GM23248 (cell line): Measurements from ENCODE around the gene SYNGR1.

Experiments
- EZH2 ChIP-seq: fragments of 200-600 bp; sonication (generic); IDR thresholded peaks from 2 replicates; pipeline ENCODE4 v1.6.1; 2018; ENCODE audit warnings: antibody characterized with exemption, mild to moderate bottlenecking; ENCODE audit not compliant: insufficient read depth, poor library complexity, severe bottlenecking
- EZH2phosphoT487 ChIP-seq: fragments of 200-600 bp; sonication (generic); IDR thresholded peaks from 2 replicates; pipeline ENCODE4 v1.6.1; 2018; ENCODE audit warnings: antibody characterized with exemption, moderate library complexity, mild to moderate bottlenecking, low read depth; ENCODE audit not compliant: insufficient read depth

DNA sequence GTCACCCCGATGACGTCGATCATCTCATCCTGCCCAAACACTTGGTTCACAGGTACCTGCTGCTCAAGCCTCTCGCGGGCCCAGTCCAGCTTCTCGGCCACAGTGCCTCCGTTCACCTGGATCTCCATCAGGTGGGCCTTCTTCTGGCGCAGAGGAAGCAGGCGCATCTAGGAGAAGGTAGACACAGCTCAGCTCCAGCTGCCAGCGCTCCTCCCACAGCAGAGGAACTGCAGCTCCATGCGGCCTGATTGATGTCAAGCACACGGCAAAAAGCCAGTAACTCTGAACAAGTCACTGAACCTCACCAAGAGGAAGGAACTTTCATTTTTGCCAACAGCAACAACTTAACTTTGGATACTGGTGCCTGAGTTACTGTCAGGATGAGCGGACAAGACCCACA lies 34.4 kb upstream of the SYNGR1 start:
- TF ChIP-seq EZH2phosphoT487 (no peak), EZH2 (no peak)
